WTC11 (cell line): Measurements from ENCODE around the gene MTTP. TPM values are rescaled to one million over a fixed set of nuclear protein-coding genes. Genes with fewer than 3 reads are reported as not detected.

Experiments
- ATAC-seq: fragments of 200-7000 bp; cut with Tn5 transposase; 2 replicates; pipeline ENCODE4 v1.10.0; 2021; ENCODE audit warnings: mild to moderate bottlenecking, moderate library complexity
- CTCF ChIA-PET: fragments of 300-600 bp; sonication (Branson Sonifier 250); formaldehyde crosslinking; loops from one replicate; lab custom pipeline; 2021; ENCODE audit warnings: antibody characterized with exemption; lab: Charles Lee
- POLR2A ChIA-PET: fragments of 350-600 bp; sonication (Branson Sonifier 250); formaldehyde crosslinking; loops from one replicate; lab custom pipeline; 2021; ENCODE audit warnings: antibody characterized with exemption; lab: Charles Lee
- DNase-seq: peaks from one replicate; pipeline ENCODE4 v3.0.0; 2021; ENCODE audit warnings: low spot score
- H3K27ac Mint-ChIP-seq: 2 replicates; pipeline ENCODE4 v1.8.0; 2021; ENCODE audit warnings: mixed read lengths
- H3K27me3 Mint-ChIP-seq: 2 replicates; pipeline ENCODE4 v1.8.0; 2021; ENCODE audit warnings: low read depth, mild to moderate bottlenecking, moderate library complexity, mixed read lengths
- H3K36me3 Mint-ChIP-seq: 2 replicates; pipeline ENCODE4 v1.8.0; 2021; ENCODE audit warnings: mixed read lengths
- H3K4me1 Mint-ChIP-seq: 2 replicates; pipeline ENCODE4 v1.8.0; 2022; ENCODE audit warnings: mixed read lengths
- H3K4me3 Mint-ChIP-seq: 2 replicates; pipeline ENCODE4 v1.8.0; 2021; ENCODE audit warnings: mild to moderate bottlenecking, moderate library complexity, mixed read lengths
- H3K9me3 Mint-ChIP-seq: 2 replicates; pipeline ENCODE4 v1.8.0; 2021; ENCODE audit warnings: mixed read lengths
- CREB1 ChIP-seq: sonication (generic); formaldehyde crosslinking; IDR thresholded peaks from 2 replicates; pipeline ENCODE4 v1.8.0; 2023; ENCODE audit warnings: mild to moderate bottlenecking, missing genetic modification reagents
- CREM ChIP-seq: sonication (generic); formaldehyde crosslinking; IDR thresholded peaks from 2 replicates; pipeline ENCODE4 v1.8.1; 2022; ENCODE audit warnings: mild to moderate bottlenecking, missing genetic modification reagents, moderate library complexity
- ELF4 ChIP-seq: sonication (generic); formaldehyde crosslinking; IDR thresholded peaks from 2 replicates; pipeline ENCODE4 v1.8.1; 2022; ENCODE audit warnings: low read depth, mild to moderate bottlenecking, moderate library complexity, missing genetic modification reagents
- FOXK1 ChIP-seq: sonication (generic); formaldehyde crosslinking; IDR thresholded peaks from 2 replicates; pipeline ENCODE4 v1.8.0; 2022; ENCODE audit warnings: mild to moderate bottlenecking, moderate library complexity, missing genetic modification reagents
- GRHL2 ChIP-seq: fragments of 250-450 bp; sonication (Bioruptor Pico); IDR thresholded peaks from 2 replicates; pipeline ENCODE4 v1.8.0; 2022; ENCODE audit warnings: mild to moderate bottlenecking, moderate library complexity; ENCODE audit not compliant: insufficient replicate concordance, severe bottlenecking
- HMGA2 ChIP-seq: fragments of 250-450 bp; sonication (Bioruptor Pico); IDR thresholded peaks from 2 replicates; pipeline ENCODE4 v1.4.0; 2021; ENCODE audit warnings: mild to moderate bottlenecking, moderate library complexity
- JUN ChIP-seq: sonication (generic); formaldehyde crosslinking; IDR thresholded peaks from 2 replicates; pipeline ENCODE4 v1.8.0; 2023; ENCODE audit warnings: mild to moderate bottlenecking, missing genetic modification reagents
- MXD4 ChIP-seq: fragments of 250-450 bp; sonication (Bioruptor Pico); IDR thresholded peaks from 2 replicates; pipeline ENCODE4 v1.8.0; 2021; ENCODE audit warnings: mild to moderate bottlenecking, moderate library complexity, borderline replicate concordance
- NFATC4 ChIP-seq: fragments of 250-450 bp; sonication (Bioruptor Pico); IDR thresholded peaks from 2 replicates; pipeline ENCODE4 v1.9.0; 2021; ENCODE audit warnings: mild to moderate bottlenecking
- NR1H2 ChIP-seq: sonication (generic); formaldehyde crosslinking; IDR thresholded peaks from 2 replicates; pipeline ENCODE4 v1.9.0; 2021; ENCODE audit warnings: mild to moderate bottlenecking, moderate library complexity, missing genetic modification reagents
- OVOL2 ChIP-seq: fragments of 250-450 bp; sonication (Bioruptor Pico); IDR thresholded peaks from 2 replicates; pipeline ENCODE4 v1.9.0; 2021; ENCODE audit warnings: mild to moderate bottlenecking, borderline replicate concordance
- TCF7 ChIP-seq: sonication (generic); formaldehyde crosslinking; IDR thresholded peaks from 2 replicates; pipeline ENCODE4 v1.8.0; 2022; ENCODE audit warnings: mild to moderate bottlenecking, low read depth, missing genetic modification reagents, moderate library complexity
- TEAD4 ChIP-seq: sonication (generic); formaldehyde crosslinking; IDR thresholded peaks from 2 replicates; pipeline ENCODE4 v1.8.0; 2022; ENCODE audit warnings: mild to moderate bottlenecking, missing genetic modification reagents
- ZNF232 ChIP-seq: sonication (generic); formaldehyde crosslinking; IDR thresholded peaks from 2 replicates; pipeline ENCODE4 v1.8.0; 2022; ENCODE audit warnings: mild to moderate bottlenecking, missing genetic modification reagents
- ZNF396 ChIP-seq: fragments of 250-450 bp; sonication (Bioruptor Pico); IDR thresholded peaks from 2 replicates; pipeline ENCODE4 v1.8.0; 2021; ENCODE audit warnings: mild to moderate bottlenecking, moderate library complexity, borderline replicate concordance
- ZNF671 ChIP-seq: fragments of 250-450 bp; sonication (Bioruptor Pico); IDR thresholded peaks from 2 replicates; pipeline ENCODE4 v1.8.0; 2021; ENCODE audit warnings: mild to moderate bottlenecking
- total RNA-seq: library from RNA; stranded (reverse); gene quantifications from 3 replicates; pipeline ENCODE4 v1.2.3, GENCODE V29; 2021
- TF ChIP-seq, protein P1 (sequence below): sonication (generic); formaldehyde crosslinking; IDR thresholded peaks from 2 replicates; pipeline ENCODE4 v1.8.1; 2023; ENCODE audit warnings: mild to moderate bottlenecking, moderate library complexity, missing genetic modification reagents
- TF ChIP-seq, protein P2 (sequence below): sonication (generic); formaldehyde crosslinking; IDR thresholded peaks from 2 replicates; pipeline ENCODE4 v1.8.1; 2022; ENCODE audit warnings: low read depth, mild to moderate bottlenecking, moderate library complexity, missing genetic modification reagents, borderline replicate concordance
- TF ChIP-seq, protein P3 (sequence below): fragments of 200-600 bp; IDR thresholded peaks from 2 replicates; pipeline ENCODE4 v1.8.0; 2022; ENCODE audit warnings: antibody characterized with exemption
- TF ChIP-seq, protein P4 (sequence below): sonication (generic); formaldehyde crosslinking; IDR thresholded peaks from 2 replicates; pipeline ENCODE4 v1.8.1; 2023; ENCODE audit warnings: mild to moderate bottlenecking, missing genetic modification reagents
- TF ChIP-seq, protein P5 (sequence below): fragments of 250-450 bp; sonication (Bioruptor Pico); IDR thresholded peaks from 2 replicates; pipeline ENCODE4 v1.9.0; 2021; ENCODE audit warnings: mild to moderate bottlenecking
- TF ChIP-seq, protein P6 (sequence below): sonication (generic); formaldehyde crosslinking; IDR thresholded peaks from 2 replicates; pipeline ENCODE4 v1.8.0; 2023; ENCODE audit warnings: missing genetic modification reagents

MTTP gene
- total RNA-seq, 1 experiment from 2014 or later, result 0.26 TPM

DNA sequence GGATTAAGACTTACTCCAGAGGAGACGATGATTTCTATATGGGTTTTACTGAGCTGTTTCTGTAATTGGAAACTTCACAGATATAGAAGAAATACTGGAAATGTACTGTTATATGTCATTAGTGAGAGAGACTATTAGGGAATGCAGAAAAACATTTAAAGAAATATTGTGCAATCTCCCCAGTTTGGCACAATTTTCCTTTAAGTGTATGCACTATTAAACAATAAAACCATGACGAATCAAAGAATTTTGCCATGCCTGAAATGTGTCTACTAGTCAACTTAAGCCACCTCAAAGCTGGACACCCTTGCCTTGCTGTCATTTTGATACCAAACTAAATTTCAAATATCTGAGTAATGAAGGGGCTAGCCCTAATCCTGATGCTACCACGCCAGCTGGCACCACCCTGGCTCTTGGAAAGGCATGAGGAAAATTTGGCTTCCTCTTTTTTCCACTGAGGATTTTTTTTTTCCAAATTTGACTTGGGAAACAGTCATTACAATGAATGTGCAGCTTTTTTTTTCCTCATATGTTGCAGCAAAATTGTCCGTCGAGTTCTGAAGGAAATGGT is 36.1 kb downstream of the MTTP start:
- H3K4me3 Mint-ChIP-seq, result no peak overlapping the region
- H3K27me3 Mint-ChIP-seq, result no peaks in the 10 kb centered on the region
- H3K9me3 Mint-ChIP-seq, result 0 out of 2 replicates have a peak, but pooled peaks cover 5% of the 10 kb centered on the region
- H3K27ac Mint-ChIP-seq, result no peak overlapping the region
- CTCF ChIA-PET, result no interaction called here
- no peak for ATAC-seq
- POLR2A ChIA-PET, result interaction anchor here (0.5 kb wide), 1 partner anchor 12 kb away, joined by 3 read pairs; no protein-coding TSS in a partner anchor
- TF ChIP-seq MXD4 (CRISPR knock-in tag), result no peak
- no peak for TF ChIP-seq ZNF671 (CRISPR knock-in tag)
- TF ChIP-seq, protein P1, sequence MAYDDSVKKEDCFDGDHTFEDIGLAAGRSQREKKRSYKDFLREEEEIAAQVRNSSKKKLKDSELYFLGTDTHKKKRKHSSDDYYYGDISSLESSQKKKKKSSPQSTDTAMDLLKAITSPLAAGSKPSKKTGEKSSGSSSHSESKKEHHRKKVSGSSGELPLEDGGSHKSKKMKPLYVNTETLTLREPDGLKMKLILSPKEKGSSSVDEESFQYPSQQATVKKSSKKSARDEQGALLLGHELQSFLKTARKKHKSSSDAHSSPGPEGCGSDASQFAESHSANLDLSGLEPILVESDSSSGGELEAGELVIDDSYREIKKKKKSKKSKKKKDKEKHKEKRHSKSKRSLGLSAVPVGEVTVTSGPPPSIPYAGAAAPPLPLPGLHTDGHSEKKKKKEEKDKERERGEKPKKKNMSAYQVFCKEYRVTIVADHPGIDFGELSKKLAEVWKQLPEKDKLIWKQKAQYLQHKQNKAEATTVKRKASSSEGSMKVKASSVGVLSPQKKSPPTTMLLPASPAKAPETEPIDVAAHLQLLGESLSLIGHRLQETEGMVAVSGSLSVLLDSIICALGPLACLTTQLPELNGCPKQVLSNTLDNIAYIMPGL (CRISPR knock-in tag), result no peak
- TF ChIP-seq TCF7 (CRISPR knock-in tag), result no peak
- no peak for TF ChIP-seq ZNF232 (CRISPR knock-in tag)
- no peak for TF ChIP-seq TEAD4 (CRISPR knock-in tag)
- TF ChIP-seq NFATC4 (CRISPR knock-in tag), result no peak
- TF ChIP-seq NR1H2, result no peak
- no peak for TF ChIP-seq GRHL2
- no peak for TF ChIP-seq ZNF396
- no peak for TF ChIP-seq OVOL2
- no peak for TF ChIP-seq CREM
- TF ChIP-seq, protein P2, sequence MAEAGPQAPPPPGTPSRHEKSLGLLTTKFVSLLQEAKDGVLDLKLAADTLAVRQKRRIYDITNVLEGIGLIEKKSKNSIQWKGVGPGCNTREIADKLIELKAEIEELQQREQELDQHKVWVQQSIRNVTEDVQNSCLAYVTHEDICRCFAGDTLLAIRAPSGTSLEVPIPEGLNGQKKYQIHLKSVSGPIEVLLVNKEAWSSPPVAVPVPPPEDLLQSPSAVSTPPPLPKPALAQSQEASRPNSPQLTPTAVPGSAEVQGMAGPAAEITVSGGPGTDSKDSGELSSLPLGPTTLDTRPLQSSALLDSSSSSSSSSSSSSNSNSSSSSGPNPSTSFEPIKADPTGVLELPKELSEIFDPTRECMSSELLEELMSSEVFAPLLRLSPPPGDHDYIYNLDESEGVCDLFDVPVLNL, result no peak
- TF ChIP-seq, protein P3, sequence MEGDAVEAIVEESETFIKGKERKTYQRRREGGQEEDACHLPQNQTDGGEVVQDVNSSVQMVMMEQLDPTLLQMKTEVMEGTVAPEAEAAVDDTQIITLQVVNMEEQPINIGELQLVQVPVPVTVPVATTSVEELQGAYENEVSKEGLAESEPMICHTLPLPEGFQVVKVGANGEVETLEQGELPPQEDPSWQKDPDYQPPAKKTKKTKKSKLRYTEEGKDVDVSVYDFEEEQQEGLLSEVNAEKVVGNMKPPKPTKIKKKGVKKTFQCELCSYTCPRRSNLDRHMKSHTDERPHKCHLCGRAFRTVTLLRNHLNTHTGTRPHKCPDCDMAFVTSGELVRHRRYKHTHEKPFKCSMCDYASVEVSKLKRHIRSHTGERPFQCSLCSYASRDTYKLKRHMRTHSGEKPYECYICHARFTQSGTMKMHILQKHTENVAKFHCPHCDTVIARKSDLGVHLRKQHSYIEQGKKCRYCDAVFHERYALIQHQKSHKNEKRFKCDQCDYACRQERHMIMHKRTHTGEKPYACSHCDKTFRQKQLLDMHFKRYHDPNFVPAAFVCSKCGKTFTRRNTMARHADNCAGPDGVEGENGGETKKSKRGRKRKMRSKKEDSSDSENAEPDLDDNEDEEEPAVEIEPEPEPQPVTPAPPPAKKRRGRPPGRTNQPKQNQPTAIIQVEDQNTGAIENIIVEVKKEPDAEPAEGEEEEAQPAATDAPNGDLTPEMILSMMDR, result no peak
- TF ChIP-seq, all 79 proteins: peak for 0
- no peaks in the 10 kb centered on the region for H3K36me3 Mint-ChIP-seq
- H3K4me1 Mint-ChIP-seq, result peaks cover 2% of the 10 kb centered on the region; the same call in 1 of the 2 replicates
- DNase-seq, result no peak

DNA sequence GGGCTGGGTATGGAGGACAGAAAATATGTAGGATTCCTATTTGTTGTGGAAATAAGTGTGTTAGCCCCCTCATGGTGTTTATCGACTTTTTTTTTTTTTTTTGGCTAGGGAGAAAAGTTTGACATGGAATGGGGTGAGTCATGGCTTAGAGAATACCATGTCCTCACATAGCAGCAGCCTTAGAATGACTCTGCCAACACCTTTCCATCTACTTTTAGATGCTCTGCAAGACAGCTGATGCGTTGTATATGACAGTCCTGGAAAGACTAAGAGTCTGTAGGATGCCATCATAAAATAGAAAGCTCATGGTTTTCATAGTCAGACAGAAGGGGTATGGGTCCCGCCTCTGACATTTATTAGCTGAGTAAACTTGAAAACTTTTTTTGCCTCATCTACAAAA is 37.7 kb downstream of the MTTP start:
- peaks cover 2% of the 10 kb centered on the region; the same call in 1 of the 2 replicates for H3K4me1 Mint-ChIP-seq
- DNase-seq (no peak), ATAC-seq (no peak)
- no peaks in the 10 kb centered on the region for H3K36me3 Mint-ChIP-seq
- ChIA-PET CTCF (no interaction called here), POLR2A (no interaction called here)
- H3K9me3 Mint-ChIP-seq, result 0 out of 2 replicates have a peak, but pooled peaks cover 5% of the 10 kb centered on the region
- no peak overlapping the region for H3K27ac Mint-ChIP-seq
- H3K4me3 Mint-ChIP-seq, result no peak overlapping the region
- no peaks in the 10 kb centered on the region for H3K27me3 Mint-ChIP-seq
- TF ChIP-seq, protein P4, sequence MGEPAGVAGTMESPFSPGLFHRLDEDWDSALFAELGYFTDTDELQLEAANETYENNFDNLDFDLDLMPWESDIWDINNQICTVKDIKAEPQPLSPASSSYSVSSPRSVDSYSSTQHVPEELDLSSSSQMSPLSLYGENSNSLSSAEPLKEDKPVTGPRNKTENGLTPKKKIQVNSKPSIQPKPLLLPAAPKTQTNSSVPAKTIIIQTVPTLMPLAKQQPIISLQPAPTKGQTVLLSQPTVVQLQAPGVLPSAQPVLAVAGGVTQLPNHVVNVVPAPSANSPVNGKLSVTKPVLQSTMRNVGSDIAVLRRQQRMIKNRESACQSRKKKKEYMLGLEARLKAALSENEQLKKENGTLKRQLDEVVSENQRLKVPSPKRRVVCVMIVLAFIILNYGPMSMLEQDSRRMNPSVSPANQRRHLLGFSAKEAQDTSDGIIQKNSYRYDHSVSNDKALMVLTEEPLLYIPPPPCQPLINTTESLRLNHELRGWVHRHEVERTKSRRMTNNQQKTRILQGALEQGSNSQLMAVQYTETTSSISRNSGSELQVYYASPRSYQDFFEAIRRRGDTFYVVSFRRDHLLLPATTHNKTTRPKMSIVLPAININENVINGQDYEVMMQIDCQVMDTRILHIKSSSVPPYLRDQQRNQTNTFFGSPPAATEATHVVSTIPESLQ, result no peak
- no peak for TF ChIP-seq ELF4 (CRISPR knock-in tag)
- TF ChIP-seq, protein P5, sequence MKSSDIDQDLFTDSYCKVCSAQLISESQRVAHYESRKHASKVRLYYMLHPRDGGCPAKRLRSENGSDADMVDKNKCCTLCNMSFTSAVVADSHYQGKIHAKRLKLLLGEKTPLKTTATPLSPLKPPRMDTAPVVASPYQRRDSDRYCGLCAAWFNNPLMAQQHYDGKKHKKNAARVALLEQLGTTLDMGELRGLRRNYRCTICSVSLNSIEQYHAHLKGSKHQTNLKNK (CRISPR knock-in tag), result no peak
- no peak for TF ChIP-seq HMGA2
- TF ChIP-seq, protein P3, result no peak
- TF ChIP-seq, protein P6, sequence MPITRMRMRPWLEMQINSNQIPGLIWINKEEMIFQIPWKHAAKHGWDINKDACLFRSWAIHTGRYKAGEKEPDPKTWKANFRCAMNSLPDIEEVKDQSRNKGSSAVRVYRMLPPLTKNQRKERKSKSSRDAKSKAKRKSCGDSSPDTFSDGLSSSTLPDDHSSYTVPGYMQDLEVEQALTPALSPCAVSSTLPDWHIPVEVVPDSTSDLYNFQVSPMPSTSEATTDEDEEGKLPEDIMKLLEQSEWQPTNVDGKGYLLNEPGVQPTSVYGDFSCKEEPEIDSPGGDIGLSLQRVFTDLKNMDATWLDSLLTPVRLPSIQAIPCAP (CRISPR knock-in tag), result no peak
- TF ChIP-seq TCF7 (CRISPR knock-in tag), result no peak
- no peak for TF ChIP-seq NFATC4 (CRISPR knock-in tag)
- TF ChIP-seq CREB1 (CRISPR knock-in tag), result no peak
- TF ChIP-seq FOXK1 (CRISPR knock-in tag), result no peak
- TF ChIP-seq JUN (CRISPR knock-in tag), result no peak
